H1 (cell line): ENCODE results near the gene CPLANE2. TPM values are rescaled to one million over a fixed set of nuclear protein-coding genes. Genes with fewer than 3 reads are reported as not detected.
A peak's percentile ranks its signal among the peaks of the same experiment; 100 is the strongest.

Experiments used
- CTCF ChIA-PET: fragments of 300-600 bp; sonication (Branson Sonifier 250); formaldehyde crosslinking; loops from one replicate; lab custom pipeline; 2021; ENCODE audit not compliant: partially characterized antibody; lab: Charles Lee
- POLR2A ChIA-PET: fragments of 300-600 bp; sonication (Branson Sonifier 250); formaldehyde crosslinking; loops from one replicate; lab custom pipeline; 2021; ENCODE audit warnings: inconsistent platforms; ENCODE audit not compliant: partially characterized antibody; lab: Charles Lee
- DNase-seq, 2 experiments: peaks; one replicate each; pipeline versions ENCODE4 v3.0.0 to v3.0.0-alpha.2; 2010 to 2022; ENCODE audit warnings: low spot score in 2 of 2, low read depth in 1 of 2, mixed read lengths in 1 of 2
- FAIRE-seq: peaks from 2 replicates; lab custom pipeline; 2011; peaks lifted over from hg19 to GRCh38; lab: Jason Lieb, UNC
- H2AFZ ChIP-seq: 2 replicates; pipeline ENCODE4 v1.8.1; 2012; ENCODE audit warnings: low read length, inconsistent platforms
- H2AK5ac ChIP-seq: 2 replicates; pipeline ENCODE4 v1.6.1; 2013; ENCODE audit warnings: low read depth, low read length
- H2BK120ac ChIP-seq: replicated peaks from 2 replicates; pipeline ENCODE3; 2013; ENCODE audit warnings: low read depth, low read length, inconsistent platforms
- H2BK12ac ChIP-seq: 2 replicates; pipeline ENCODE4 v1.6.1; 2013; ENCODE audit warnings: low read depth, low read length
- H2BK15ac ChIP-seq: 2 replicates; pipeline ENCODE4 v1.6.1; 2013; ENCODE audit warnings: low read length
- H2BK20ac ChIP-seq: 2 replicates; pipeline ENCODE4 v1.6.1; 2013; ENCODE audit warnings: low read length
- H2BK5ac ChIP-seq: 2 replicates; pipeline ENCODE4 v1.6.1; 2013; ENCODE audit warnings: low read depth, low read length
- H3K14ac ChIP-seq: 2 replicates; pipeline ENCODE4 v1.6.1; 2013; ENCODE audit warnings: inconsistent platforms; ENCODE audit not compliant: insufficient read length
- H3K18ac ChIP-seq: 2 replicates; pipeline ENCODE4 v1.6.1; 2013; ENCODE audit warnings: low read length; ENCODE audit errors: extremely low read depth
- H3K23ac ChIP-seq: 2 replicates; pipeline ENCODE4 v1.6.1; 2013; ENCODE audit warnings: inconsistent platforms; ENCODE audit not compliant: insufficient read length
- H3K23me2 ChIP-seq: 2 replicates; pipeline ENCODE4 v1.6.1; 2013; ENCODE audit warnings: low read depth, low read length
- H3K27ac ChIP-seq: 2 replicates; pipeline ENCODE4 v1.6.1; 2011; ENCODE audit warnings: low read depth, low read length, inconsistent platforms
- H3K27me3 ChIP-seq, 4 experiments: replicated peaks in 1 of 4; 1 replicate in 1 of 4; 2 replicates in 3 of 4; pipeline versions ENCODE4 v1.6.1 to v1.8.1; 2011 to 2013; ENCODE audit warnings: low read length in 3 of 4, mild to moderate bottlenecking in 3 of 4, inconsistent platforms in 2 of 4, mixed read lengths in 2 of 4, moderate library complexity in 1 of 4; ENCODE audit not compliant: control insufficient read depth in 3 of 4, insufficient read depth in 3 of 4; ENCODE audit errors: extremely low read depth in 1 of 4
- H3K36me3 ChIP-seq, 4 experiments: 2 replicates each; pipeline versions ENCODE4 v1.6.1 to v1.8.1; 2011 to 2013; ENCODE audit warnings: mild to moderate bottlenecking in 4 of 4, low read length in 3 of 4, moderate library complexity in 2 of 4, control low read depth in 1 of 4, inconsistent platforms in 1 of 4; ENCODE audit not compliant: insufficient read depth in 4 of 4, control insufficient read depth in 2 of 4
- H3K4ac ChIP-seq: replicated peaks from 2 replicates; pipeline ENCODE3; 2013; ENCODE audit warnings: low read length, low read depth, mixed read lengths, inconsistent platforms; ENCODE audit not compliant: insufficient read length
- H3K4me1 ChIP-seq, 4 experiments: replicated peaks in 1 of 4; 1 replicate in 1 of 4; 2 replicates in 3 of 4; pipeline versions ENCODE4 v1.6.1 to v1.8.1; 2011 to 2013; ENCODE audit warnings: low read length in 3 of 4, inconsistent platforms in 2 of 4, mixed read lengths in 1 of 4; ENCODE audit not compliant: insufficient read depth in 4 of 4, control insufficient read depth in 3 of 4
- H3K4me2 ChIP-seq, 2 experiments: 2 replicates each; pipeline versions ENCODE4 v1.6.1 to v1.8.1; 2011 to 2013; ENCODE audit warnings: low read depth in 2 of 2, low read length in 2 of 2, control low read depth in 1 of 2, inconsistent platforms in 1 of 2, mild to moderate bottlenecking in 1 of 2; ENCODE audit not compliant: insufficient read depth in 1 of 2
- H3K4me3 ChIP-seq, 4 experiments: fragments of 200-600, 300-600 bp in 1 of 4; sonication (generic), shearing (Covaris generic), sonication (Bioruptor Twin) in 1 of 4; 2 replicates each; pipeline versions ENCODE4 v1.5.1 to v1.8.1; 2011 to 2016; ENCODE audit warnings: low read length in 4 of 4, low read depth in 3 of 4, control low read depth in 2 of 4, inconsistent platforms in 2 of 4, mild to moderate bottlenecking in 2 of 4, mixed read lengths in 1 of 4, moderate library complexity in 1 of 4; ENCODE audit not compliant: insufficient read depth in 2 of 4; ENCODE audit errors: extremely low read depth in 1 of 4
- H3K56ac ChIP-seq: replicated peaks from 2 replicates; pipeline ENCODE3; 2013; ENCODE audit warnings: low read depth, mild to moderate bottlenecking, mixed read lengths, low read length, inconsistent platforms; ENCODE audit not compliant: insufficient read length
- H3K79me1 ChIP-seq: 2 replicates; pipeline ENCODE4 v1.6.1; 2013; ENCODE audit warnings: low read depth, low read length, control low read depth
- H3K79me2 ChIP-seq, 2 experiments: 2 replicates each; pipeline versions ENCODE4 v1.6.1 to v1.8.1; 2012 to 2013; ENCODE audit warnings: low read length in 2 of 2, mild to moderate bottlenecking in 2 of 2, inconsistent platforms in 1 of 2; ENCODE audit not compliant: insufficient read depth in 2 of 2, control insufficient read depth in 1 of 2
- H3K9ac ChIP-seq, 4 experiments: replicated peaks in 1 of 4; 1 replicate in 1 of 4; 2 replicates in 3 of 4; pipeline versions ENCODE4 v1.6.1 to v1.8.1; 2011 to 2013; ENCODE audit warnings: low read depth in 3 of 4, low read length in 3 of 4, control low read depth in 2 of 4, mild to moderate bottlenecking in 2 of 4, moderate library complexity in 2 of 4, inconsistent platforms in 1 of 4; ENCODE audit errors: extremely low read depth in 1 of 4
- H3K9me3 ChIP-seq, 2 experiments: 2 replicates each; pipeline versions ENCODE4 v1.6.1 to v1.8.1; 2012 to 2013; ENCODE audit warnings: mild to moderate bottlenecking in 2 of 2, moderate library complexity in 2 of 2, control low read depth in 1 of 2, inconsistent platforms in 1 of 2, low read depth in 1 of 2, low read length in 1 of 2, mixed read lengths in 1 of 2; ENCODE audit not compliant: insufficient read depth in 2 of 2
- H4K20me1 ChIP-seq, 2 experiments: replicated peaks in 1 of 2; 2 replicates each; pipeline versions ENCODE3 to v1.8.1; 2011 to 2013; ENCODE audit warnings: inconsistent platforms in 2 of 2, low read length in 2 of 2, mild to moderate bottlenecking in 1 of 2; ENCODE audit not compliant: insufficient read depth in 2 of 2, control insufficient read depth in 1 of 2
- H4K5ac ChIP-seq: 2 replicates; pipeline ENCODE4 v1.6.1; 2013; ENCODE audit warnings: low read length, low read depth, mixed read lengths, inconsistent platforms; ENCODE audit not compliant: insufficient read length
- H4K8ac ChIP-seq: 2 replicates; pipeline ENCODE4 v1.8.0; 2013; ENCODE audit warnings: mild to moderate bottlenecking, moderate library complexity, low read length, inconsistent platforms; ENCODE audit not compliant: insufficient read depth; ENCODE audit errors: extremely low read depth
- H4K91ac ChIP-seq: replicated peaks from 2 replicates; pipeline ENCODE3; 2013; ENCODE audit warnings: low read length, mixed read lengths, inconsistent platforms; ENCODE audit not compliant: insufficient read length
- CEBPB ChIP-seq: IDR thresholded peaks from 2 replicates; pipeline ENCODE4 v1.6.1; 2012; ENCODE audit warnings: low read depth, low read length
- KDM4A ChIP-seq: IDR thresholded peaks from one replicate; pipeline ENCODE4 v1.7.1; 2012; ENCODE audit warnings: low read depth, mild to moderate bottlenecking, moderate library complexity, low read length, inconsistent platforms; ENCODE audit not compliant: severe bottlenecking
- RNF2 ChIP-seq: fragments of 200-900, 300-1000 bp; sonication (generic); IDR thresholded peaks from 2 replicates; pipeline ENCODE4 v1.7.1; 2016; ENCODE audit warnings: borderline replicate concordance, low read depth, mild to moderate bottlenecking, antibody characterized with exemption, low read length; ENCODE audit not compliant: poor library complexity, severe bottlenecking; ENCODE audit errors: missing control alignments
- SAP30 ChIP-seq: fragments of 300-600 bp; sonication (generic); IDR thresholded peaks from 2 replicates; pipeline ENCODE4 v1.7.1; 2012; ENCODE audit warnings: low read length, moderate library complexity, mild to moderate bottlenecking, inconsistent platforms; ENCODE audit not compliant: insufficient read depth, insufficient replicate concordance
- SRF ChIP-seq: IDR thresholded peaks from 2 replicates; pipeline ENCODE4 v1.6.1; 2011; ENCODE audit warnings: mild to moderate bottlenecking, low read depth, low read length, moderate library complexity
- WGBS, 2 experiments: shearing (Covaris generic) in 1 of 2; methylation state at CpG; one replicate each; pipeline versions ENCODE4 v1.1.6 to v1.1.7; 2013 to 2015; ENCODE audit warnings: low lambda C conversion rate in 2 of 2, mixed read lengths in 2 of 2, inconsistent platforms in 1 of 2, low coverage in 1 of 2, missing lambda C conversion rate in 1 of 2; ENCODE audit not compliant: insufficient replicate concordance in 2 of 2, insufficient coverage in 1 of 2, insufficient read length in 1 of 2; ENCODE audit errors: extremely low coverage in 1 of 2, missing lambda C conversion rate in 1 of 2; 5-methylcytosine and 5-hydroxymethylcytosine counted together
- polyA plus RNA-seq, 7 experiments: library from polyadenylated mRNA; depleted of rRNA in 3 of 7; stranded (reverse) in 5 of 7; unstranded in 2 of 7; fragments of >200 nt in 5 of 7; fragments of 200-250 nt in 2 of 7; gene quantifications; 1 replicate in 5 of 7; 2 replicates in 1 of 7; 4 replicates in 1 of 7; pipeline versions ENCODE4 v1.2.1 to v1.2.3, GENCODE V29; 2011 to 2013; ENCODE audit warnings: missing spikeins in 2 of 7, mixed read lengths in 2 of 7
- total RNA-seq: library from RNA; stranded (reverse); fragmentation: NEBNext Ultra II Directional; extraction: Animal tissue kit (Norgen Biotek cat#: 25700); gene quantifications from 2 replicates; pipeline ENCODE4 v1.2.1, GENCODE V29; 2021
- TF ChIP-seq, protein P1 (sequence below), 3 experiments: IDR thresholded peaks; 1 replicate in 2 of 3; 2 replicates in 1 of 3; pipeline versions ENCODE4 v1.5.1 to v1.6.1; 2011; ENCODE audit warnings: low read length in 3 of 3, mild to moderate bottlenecking in 3 of 3, inconsistent platforms in 2 of 3, low read depth in 1 of 3, moderate library complexity in 1 of 3; ENCODE audit not compliant: insufficient read depth in 1 of 3; ENCODE audit errors: control extremely low read depth in 1 of 3
- TF ChIP-seq, protein P2 (sequence below): IDR thresholded peaks from 2 replicates; pipeline ENCODE4 v1.6.1; 2011; ENCODE audit warnings: low read depth, mild to moderate bottlenecking, low read length; ENCODE audit not compliant: insufficient read depth

CPLANE2 gene
- total and polyA plus RNA-seq, 2 of the 8 experiments (the other 6 are each of a cell fraction or from before 2014, with no cell fraction given): 2.3 to 2.5 TPM

DNA sequence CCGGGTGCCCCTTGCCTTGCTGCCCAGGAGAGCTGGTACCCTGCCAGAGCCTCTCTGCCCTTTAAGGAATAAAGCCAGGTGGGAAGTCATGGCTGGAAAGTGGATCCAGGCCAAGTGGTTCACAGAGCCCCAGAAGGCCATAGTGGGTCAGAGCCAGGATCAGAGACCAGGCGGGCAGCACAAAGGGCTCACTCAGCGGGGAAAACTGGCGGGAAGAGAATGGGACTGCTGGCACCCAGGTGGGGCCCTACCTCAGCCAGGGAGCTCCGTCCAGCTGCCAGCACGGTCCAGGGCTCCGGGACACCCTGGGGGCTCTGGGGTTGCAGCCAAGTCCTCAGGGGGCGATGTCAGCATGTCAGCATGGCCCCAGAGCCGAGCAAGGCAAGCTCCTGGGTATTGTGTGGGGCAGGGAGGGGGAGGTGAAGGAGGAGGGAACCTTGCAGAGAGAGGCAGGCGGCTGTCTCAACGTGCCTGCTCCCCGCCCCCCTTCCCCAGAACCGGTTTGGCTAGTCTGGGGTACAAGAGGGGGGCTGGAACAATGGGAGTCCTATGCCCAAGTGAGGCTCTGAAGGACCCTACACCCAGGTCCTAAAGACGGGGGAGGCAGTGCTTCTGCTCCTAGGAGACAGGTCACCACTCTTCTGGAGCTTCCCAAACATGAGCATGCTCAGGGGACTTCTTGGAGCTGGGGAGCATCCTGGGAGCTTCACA lies 24.6 kb downstream of the CPLANE2 start, which contains the start of gene ARHGEF19:
TSS of gene ARHGEF19 (minus strand) at position 402 of the 711 bp plus-strand sequence. CDS start 3,598 bp downstream, outside the sequence.
- WGBS, 2 experiments: 4% methylated on average over 12 of the region's 14 CpGs; no CpG with 5 or more reads in 1 of the 2 experiments
- DNase-seq: peak; percentile 79 to 87
- peak within 1 kb of the TSS; percentile 63 for H2BK120ac ChIP-seq
- no peak for TF ChIP-seq SAP30
- no peak for TF ChIP-seq CEBPB
- TF ChIP-seq, protein P1, sequence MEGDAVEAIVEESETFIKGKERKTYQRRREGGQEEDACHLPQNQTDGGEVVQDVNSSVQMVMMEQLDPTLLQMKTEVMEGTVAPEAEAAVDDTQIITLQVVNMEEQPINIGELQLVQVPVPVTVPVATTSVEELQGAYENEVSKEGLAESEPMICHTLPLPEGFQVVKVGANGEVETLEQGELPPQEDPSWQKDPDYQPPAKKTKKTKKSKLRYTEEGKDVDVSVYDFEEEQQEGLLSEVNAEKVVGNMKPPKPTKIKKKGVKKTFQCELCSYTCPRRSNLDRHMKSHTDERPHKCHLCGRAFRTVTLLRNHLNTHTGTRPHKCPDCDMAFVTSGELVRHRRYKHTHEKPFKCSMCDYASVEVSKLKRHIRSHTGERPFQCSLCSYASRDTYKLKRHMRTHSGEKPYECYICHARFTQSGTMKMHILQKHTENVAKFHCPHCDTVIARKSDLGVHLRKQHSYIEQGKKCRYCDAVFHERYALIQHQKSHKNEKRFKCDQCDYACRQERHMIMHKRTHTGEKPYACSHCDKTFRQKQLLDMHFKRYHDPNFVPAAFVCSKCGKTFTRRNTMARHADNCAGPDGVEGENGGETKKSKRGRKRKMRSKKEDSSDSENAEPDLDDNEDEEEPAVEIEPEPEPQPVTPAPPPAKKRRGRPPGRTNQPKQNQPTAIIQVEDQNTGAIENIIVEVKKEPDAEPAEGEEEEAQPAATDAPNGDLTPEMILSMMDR (IDR thresholded peaks at IDR 0.05; ENCODE audit: control extremely low read depth in 1 of 3, insufficient read depth in 1 of 3, low read depth in 1 of 3, low read length in 3 of 3): no peak
- TF ChIP-seq, protein P2, sequence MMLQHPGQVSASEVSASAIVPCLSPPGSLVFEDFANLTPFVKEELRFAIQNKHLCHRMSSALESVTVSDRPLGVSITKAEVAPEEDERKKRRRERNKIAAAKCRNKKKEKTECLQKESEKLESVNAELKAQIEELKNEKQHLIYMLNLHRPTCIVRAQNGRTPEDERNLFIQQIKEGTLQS: no peak
- no peak for TF ChIP-seq RNF2
- peak; percentile 7 for TF ChIP-seq KDM4A
- no peak for TF ChIP-seq SRF

More for the DNA sequence above, 24.6 kb downstream of the CPLANE2 start, which contains the start of gene ARHGEF19:
- Histone ChIP-seq H3K79me2 (peaks cover 5 to 33% of the 10 kb centered on the region in 2 experiments; a peak in 3 of 4 replicates), H2BK15ac (peak within 1 kb of the TSS; percentile 82; the same call in 1 of the 2 replicates), H3K18ac (peak within 1 kb of the TSS; percentile 100), H2BK12ac (peak within 1 kb of the TSS; percentile 30; the same call in 1 of the 2 replicates), H4K91ac (peak within 1 kb of the TSS; percentile 87), H3K9ac (peak within 1 kb of the TSS; percentile 75 to 83 (median 81)), H2AFZ (no peak within 1 kb of the TSS), H4K20me1 (peaks cover 0 to 2% of the 10 kb centered on the region in 2 experiments), H3K27ac (peak within 1 kb of the TSS; percentile 86), H2BK20ac (peak within 1 kb of the TSS; percentile 83), H4K5ac (peak within 1 kb of the TSS; percentile 79), H3K36me3 (no peaks in the 10 kb centered on the region), H2AK5ac (peak within 1 kb of the TSS; percentile 91; the same call in 1 of the 2 replicates), H4K8ac (0 out of 2 replicates have a peak within 1 kb of the TSS, but pooled peaks have one; percentile 75), H3K4me1 (peaks cover 10 to 49% (median 31%) of the 10 kb centered on the region in 4 experiments), H3K9me3 (no peaks in the 10 kb centered on the region), H3K14ac (peak within 1 kb of the TSS; percentile 31), H3K4ac (peak within 1 kb of the TSS; percentile 16), H3K23me2 (peaks cover 25% of the 10 kb centered on the region), H3K4me2 (peak within 1 kb of the TSS; percentile 83 to 89), H3K79me1 (peaks cover 10% of the 10 kb centered on the region), H2BK5ac (peak within 1 kb of the TSS; percentile 93), H3K4me3 (peak within 1 kb of the TSS; percentile 57 to 75 (median 64)), H3K23ac (no peak within 1 kb of the TSS), H3K27me3 (peaks cover 0 to 9% (median 6%) of the 10 kb centered on the region in 4 experiments; a peak in 5 of 7 replicates), H3K56ac (peak within 1 kb of the TSS; percentile 23)
- ChIA-PET POLR2A (interaction anchor here (0.6 to 3.5 kb wide), 21 partner anchors 9 to 148 kb away, joined by 3 to 32 read pairs (median 3); no protein-coding TSS in a partner anchor), CTCF (interaction anchor here (0.8 to 3.0 kb wide), 13 partner anchors 11 to 228 kb away, joined by 3 to 16 read pairs (median 4); partner anchors contain the start of gene NECAP2)
- FAIRE-seq: no peak
